ENCODE data around the gene GNB1L.

The GNB1L gene

GRCh38 chr22:19759427-19760057, 95.1 kb downstream of the GNB1L start:
- DNase-seq = no peak

DNA sequence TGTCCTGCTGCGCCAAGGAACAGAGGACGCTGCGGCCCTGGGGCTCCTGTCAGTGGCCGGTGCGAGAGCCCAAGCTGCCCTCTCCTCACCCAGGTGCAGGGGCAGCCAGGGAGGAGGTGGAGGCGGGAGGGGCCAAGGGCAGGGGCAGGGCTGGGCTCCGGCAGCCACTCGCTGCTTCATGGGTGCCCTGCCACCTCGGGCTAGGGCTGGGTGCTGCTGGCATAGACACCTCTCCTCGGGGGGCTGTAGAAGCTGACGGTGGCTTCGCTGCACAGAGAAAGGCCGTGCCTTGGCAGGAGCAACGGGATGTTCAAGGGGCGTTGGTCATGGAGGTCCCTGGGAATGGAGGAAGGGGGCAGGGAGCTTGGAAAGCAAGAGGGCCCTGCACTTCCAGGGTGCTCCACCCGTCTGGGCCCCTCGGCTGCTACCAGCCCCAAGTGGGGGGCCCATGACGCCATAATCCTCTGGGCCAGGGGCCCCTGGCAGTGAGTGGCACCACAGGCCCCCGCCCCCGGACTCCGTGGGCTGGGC, 95.7 kb downstream of the GNB1L start:
- no peak for DNase-seq

GRCh38 chr22:19757985-19758895, 96.4 kb downstream of the GNB1L start:
- no peak for DNase-seq

- DNase-seq = no peak
Measured at GRCh38 chr22:19757140-19757984, 97.3 kb downstream of the GNB1L start.

DNA sequence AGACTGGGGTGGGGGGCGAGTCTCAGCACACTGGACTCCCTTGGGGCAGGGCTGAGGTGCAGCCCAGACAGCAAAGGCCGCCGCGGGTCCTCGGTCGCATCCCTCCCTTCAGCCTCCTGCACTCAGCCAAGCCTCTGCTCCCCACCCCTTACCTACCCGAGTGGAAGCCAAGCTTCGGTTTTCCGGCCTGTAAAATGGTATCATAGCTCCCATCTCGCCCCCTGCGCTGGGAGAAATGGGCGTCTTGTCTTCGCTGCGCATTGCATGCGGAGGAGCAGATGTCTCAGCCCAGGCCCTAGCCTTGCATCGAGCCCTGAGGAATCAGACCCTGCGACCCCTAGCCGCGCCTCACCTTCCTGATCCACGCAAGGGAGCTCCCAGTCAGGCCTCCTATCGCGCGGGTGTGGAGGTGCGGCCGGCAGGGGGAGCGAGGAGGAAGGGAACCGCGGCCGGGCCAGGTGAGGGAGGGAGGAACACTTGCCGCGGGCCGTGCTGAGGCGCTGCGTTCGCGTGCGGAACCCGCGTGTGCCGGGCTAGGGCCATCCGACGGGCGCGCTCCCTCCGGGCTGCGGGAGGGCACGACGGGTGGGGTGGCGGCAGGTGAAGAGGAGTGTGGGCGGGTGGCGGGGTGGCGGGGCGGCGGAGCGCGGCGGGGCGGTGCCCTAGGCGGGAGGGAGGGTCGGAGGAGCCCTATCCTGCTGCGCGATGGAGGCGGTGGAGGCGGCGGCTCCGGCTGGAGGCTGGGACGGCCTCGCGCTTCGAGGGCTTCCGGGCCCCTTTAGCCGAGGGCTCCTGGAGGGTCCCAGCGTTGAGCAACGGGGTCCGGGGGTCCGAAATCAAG, 98.2 kb downstream of the GNB1L start:
- DNase-seq = peak; percentile 74

DNA sequence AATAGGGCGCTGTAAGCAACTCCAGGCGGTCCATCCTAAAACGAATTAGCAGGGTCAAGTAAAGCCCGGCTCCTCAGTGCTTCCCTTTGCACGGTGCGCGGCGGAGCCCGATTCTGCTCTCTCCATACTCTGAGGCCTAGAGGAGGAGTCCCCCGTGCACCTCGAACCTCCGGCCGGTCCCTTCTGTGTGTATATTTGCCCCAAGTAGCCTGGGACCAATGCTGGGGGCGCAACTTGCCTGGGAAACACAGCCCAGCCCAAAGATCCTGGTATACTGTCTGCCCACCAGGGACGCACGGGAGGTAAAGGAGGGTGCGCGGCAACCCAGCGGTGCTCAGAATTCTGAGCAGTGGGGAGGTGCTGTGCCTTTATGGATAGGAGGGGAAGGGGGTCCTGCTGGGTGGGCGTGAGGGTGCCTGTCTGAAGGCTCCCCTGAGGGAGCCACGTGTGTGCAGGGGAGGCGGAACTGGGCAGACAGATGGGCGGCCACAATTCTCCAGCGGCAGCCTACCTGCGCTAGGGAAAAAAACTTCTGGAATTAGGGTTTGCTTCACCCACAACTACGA, 98.9 kb downstream of the GNB1L start:
- no peak for DNase-seq

- DNase-seq = no peak
Measured at GRCh38 chr22:19755145-19755710, 99.4 kb downstream of the GNB1L start.

GRCh38 chr22:19754701-19755144, 100.0 kb downstream of the GNB1L start:
- DNase-seq = no peak

DNA sequence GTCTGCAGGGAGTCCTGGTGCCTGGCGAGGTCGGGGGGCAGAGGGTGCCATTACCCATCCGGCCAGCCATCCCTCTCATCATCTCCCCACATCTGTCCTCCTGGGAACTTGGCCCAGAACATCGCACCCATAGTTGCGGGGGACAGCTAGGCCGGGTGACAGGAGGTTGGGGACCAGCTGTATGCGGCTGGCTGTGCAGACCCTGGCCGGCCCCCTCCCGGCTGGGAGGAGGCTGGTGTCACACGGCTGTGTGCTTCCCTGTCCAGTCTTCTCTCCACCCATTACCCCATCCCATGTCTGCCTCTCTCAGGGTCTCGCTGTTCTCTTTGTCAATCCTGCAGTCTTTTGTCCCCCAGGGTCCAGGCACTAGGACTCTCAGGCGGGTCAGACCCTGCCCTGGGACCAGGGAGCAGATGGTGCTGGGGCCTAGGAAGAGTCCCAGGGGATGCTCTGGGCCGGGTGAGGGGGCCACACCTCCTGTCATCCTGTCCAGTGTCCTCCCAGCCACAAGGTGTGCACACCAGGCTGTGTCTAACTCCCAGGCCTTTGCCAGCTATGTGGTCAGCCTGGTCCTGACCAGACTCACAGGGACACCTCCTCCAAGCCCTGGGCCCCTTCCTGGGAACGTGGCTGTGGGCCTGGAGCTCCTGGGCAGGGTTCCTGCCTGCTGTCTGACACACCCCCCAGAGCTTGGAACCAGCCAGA, 100.5 kb downstream of the GNB1L start:
- no peak for DNase-seq

GRCh38 chr22:19753090-19753842, 101.4 kb downstream of the GNB1L start:
- no peak for DNase-seq

GRCh38 chr22:19751497-19752245, 103.0 kb downstream of the GNB1L start:
- no peak for DNase-seq

GRCh38 chr22:19750507-19751490, 103.9 kb downstream of the GNB1L start:
- no peak for DNase-seq

DNA sequence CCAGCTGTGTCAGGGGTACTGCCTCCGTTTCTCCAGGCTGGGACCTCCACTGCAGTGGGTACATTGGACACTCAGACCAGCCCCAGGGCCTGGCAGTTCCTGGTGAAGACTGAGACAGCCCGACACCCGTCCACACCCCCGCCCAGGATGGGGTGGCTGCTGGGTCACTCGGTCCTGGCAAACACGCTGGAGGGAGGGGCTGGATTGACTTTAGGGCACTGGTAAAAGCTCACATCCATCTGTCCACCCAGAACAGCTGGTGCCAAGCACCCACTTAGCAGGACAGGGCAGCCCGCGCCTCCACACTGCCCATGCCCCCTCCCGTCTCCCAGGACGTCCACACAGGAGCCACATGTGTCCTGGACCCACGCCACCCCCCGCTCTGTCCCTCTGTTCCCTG, 104.8 kb downstream of the GNB1L start:
- no peak for DNase-seq

DNA sequence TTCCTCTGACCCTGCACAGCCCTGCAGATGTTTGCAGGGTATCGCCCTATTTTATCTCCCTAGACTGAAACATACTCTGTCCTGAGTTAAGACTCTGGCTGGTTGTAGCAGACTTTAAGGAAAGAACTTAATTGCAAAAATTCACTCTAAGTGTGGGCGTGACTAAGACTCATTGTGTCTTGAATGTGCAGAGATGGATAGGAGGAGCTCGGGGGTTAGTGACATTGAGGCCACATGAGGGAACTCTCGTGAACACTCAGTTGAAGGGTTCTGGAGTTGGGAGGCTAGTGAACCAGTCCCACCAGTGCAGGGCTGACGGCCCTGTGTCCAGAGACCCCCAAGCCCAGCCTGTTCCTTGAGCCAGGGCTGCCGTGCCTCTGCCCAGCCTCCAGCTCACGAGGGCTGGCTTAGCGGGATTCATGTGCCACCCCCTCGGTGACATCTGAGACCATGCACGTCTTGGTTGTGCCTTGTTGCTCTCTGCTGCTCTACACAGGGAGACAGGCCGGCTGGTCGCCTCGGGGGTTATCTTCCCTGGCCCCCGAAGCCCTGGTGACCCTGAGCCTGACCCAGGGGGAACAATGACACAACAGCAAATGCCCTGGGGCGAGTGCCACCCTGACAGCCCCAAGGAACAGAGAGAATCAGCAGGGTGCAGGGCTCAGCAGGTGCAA, 105.5 kb downstream of the GNB1L start:
- DNase-seq = no peak

- DNase-seq = no peak
Measured at GRCh38 chr22:19748139-19748538, 106.5 kb downstream of the GNB1L start.

- DNase-seq = no peak
Measured at GRCh38 chr22:19747551-19747950, 107.1 kb downstream of the GNB1L start.

GRCh38 chr22:19746726-19747125, 107.9 kb downstream of the GNB1L start:
- no peak for DNase-seq
